HEK293 (cell line): ENCODE measurements around the gene CCL8.

Source experiments
- CTCF ChIA-PET: fragments of 350-600 bp; formaldehyde crosslinking; extraction: SDS; loops from one replicate; lab custom pipeline; 2021; ENCODE audit warnings: antibody characterized with exemption; lab: Yijun Ruan, JAX
- POLR2A ChIA-PET: fragments of 300-600 bp; formaldehyde crosslinking; extraction: SDS; loops from one replicate; lab custom pipeline; 2020; ENCODE audit warnings: antibody characterized with exemption, inconsistent platforms; lab: Yijun Ruan, JAX
- H3K27ac ChIP-seq: fragments of 200-500 bp; sonication (Bioruptor generic); 2 replicates; pipeline ENCODE4 v1.5.1; 2014; ENCODE audit warnings: low read depth, low read length, control low read depth, inconsistent platforms; ENCODE audit errors: extremely low read depth
- H3K36me3 ChIP-seq, 2 experiments: fragments of 200-500 bp in 1 of 2; sonication (Bioruptor generic) in 1 of 2; 1 replicate in 1 of 2; 2 replicates in 1 of 2; pipeline ENCODE4 v1.5.1; 2014 to 2017; ENCODE audit warnings: inconsistent platforms in 2 of 2, low read length in 2 of 2; ENCODE audit not compliant: control insufficient read depth in 2 of 2, insufficient read depth in 1 of 2
- H3K4me1 ChIP-seq: fragments of 200-500 bp; sonication (Bioruptor generic); 2 replicates; pipeline ENCODE4 v1.5.1; 2014; ENCODE audit warnings: mild to moderate bottlenecking, low read length, inconsistent platforms; ENCODE audit not compliant: control insufficient read depth, insufficient read depth
- H3K4me3 ChIP-seq: 2 replicates; pipeline ENCODE4 v1.5.1; 2011; ENCODE audit warnings: low read depth, mild to moderate bottlenecking, control low read depth, low read length, moderate library complexity
- H3K9me3 ChIP-seq: fragments of 200-500 bp; sonication (Bioruptor generic); 2 replicates; pipeline ENCODE4 v1.5.1; 2014; ENCODE audit warnings: low read depth, low read length, inconsistent platforms; ENCODE audit not compliant: control insufficient read depth, insufficient read depth
- YY2 ChIP-seq: fragments of 450-650 bp; formaldehyde crosslinking; IDR thresholded peaks from 2 replicates; pipeline ENCODE4 v1.5.1; 2016; ENCODE audit warnings: missing biosample characterization, missing genetic modification characterization
- ZBTB20 ChIP-seq: fragments of 450-650 bp; formaldehyde crosslinking; IDR thresholded peaks from 2 replicates; pipeline ENCODE4 v1.5.1; 2016; ENCODE audit warnings: missing biosample characterization, missing genetic modification characterization
- ZBTB21 ChIP-seq: fragments of 450-650 bp; formaldehyde crosslinking; IDR thresholded peaks from 2 replicates; pipeline ENCODE4 v1.5.1; 2017; ENCODE audit warnings: missing biosample characterization, missing genetic modification characterization
- ZBTB48 ChIP-seq: fragments of 450-650 bp; formaldehyde crosslinking; IDR thresholded peaks from 2 replicates; pipeline ENCODE4 v1.5.1; 2016; ENCODE audit warnings: missing biosample characterization, missing genetic modification characterization
- ZBTB49 ChIP-seq: fragments of 450-650 bp; formaldehyde crosslinking; IDR thresholded peaks from 2 replicates; pipeline ENCODE4 v1.5.1; 2016; ENCODE audit warnings: missing biosample characterization, missing genetic modification characterization, low read depth
- ZFP41 ChIP-seq: fragments of 450-650 bp; formaldehyde crosslinking; IDR thresholded peaks from 2 replicates; pipeline ENCODE4 v1.5.1; 2016; ENCODE audit warnings: missing biosample characterization, missing genetic modification characterization, borderline replicate concordance
- ZNF10 ChIP-seq: fragments of 450-650 bp; formaldehyde crosslinking; IDR thresholded peaks from 2 replicates; pipeline ENCODE4 v1.5.1; 2017; ENCODE audit warnings: missing biosample characterization, missing genetic modification characterization
- ZNF248 ChIP-seq: fragments of 450-650 bp; formaldehyde crosslinking; IDR thresholded peaks from 2 replicates; pipeline ENCODE4 v1.5.1; 2017; ENCODE audit warnings: missing biosample characterization, missing genetic modification characterization
- ZNF266 ChIP-seq: fragments of 450-650 bp; formaldehyde crosslinking; IDR thresholded peaks from 2 replicates; pipeline ENCODE4 v1.5.1; 2016; ENCODE audit warnings: missing biosample characterization, missing genetic modification characterization, low read depth
- ZNF354C ChIP-seq: fragments of 450-650 bp; formaldehyde crosslinking; IDR thresholded peaks from 2 replicates; pipeline ENCODE4 v1.5.1; 2016; ENCODE audit warnings: missing biosample characterization, missing genetic modification characterization, low read depth, borderline replicate concordance
- ZNF433 ChIP-seq: fragments of 450-650 bp; formaldehyde crosslinking; IDR thresholded peaks from 2 replicates; pipeline ENCODE4 v1.5.1; 2016; ENCODE audit warnings: missing biosample characterization, missing genetic modification characterization, low read depth
- ZNF626 ChIP-seq: fragments of 450-650 bp; sonication (Bioruptor Pico); formaldehyde crosslinking; IDR thresholded peaks from 2 replicates; pipeline ENCODE4 v1.5.1; 2018; ENCODE audit warnings: missing biosample characterization, missing genetic modification characterization, inconsistent platforms
- ZNF76 ChIP-seq: fragments of 450-650 bp; formaldehyde crosslinking; IDR thresholded peaks from 2 replicates; pipeline ENCODE4; 2016; ENCODE audit warnings: low read depth, missing biosample characterization, missing genetic modification characterization, borderline replicate concordance
- ZNF785 ChIP-seq: fragments of 450-650 bp; formaldehyde crosslinking; IDR thresholded peaks from 2 replicates; pipeline ENCODE4 v1.5.1; 2016; ENCODE audit warnings: missing biosample characterization, missing genetic modification characterization
- TF ChIP-seq, protein P1 (sequence below): fragments of 450-650 bp; formaldehyde crosslinking; IDR thresholded peaks from 2 replicates; pipeline ENCODE4 v1.5.1; 2016; ENCODE audit warnings: missing biosample characterization, missing genetic modification characterization
- TF ChIP-seq, protein P2 (sequence below): fragments of 450-650 bp; formaldehyde crosslinking; IDR thresholded peaks from 2 replicates; pipeline ENCODE4 v1.5.1; 2017; ENCODE audit warnings: missing biosample characterization, missing genetic modification characterization
- TF ChIP-seq, protein P3 (sequence below): fragments of 450-650 bp; formaldehyde crosslinking; IDR thresholded peaks from 2 replicates; pipeline ENCODE4 v1.5.1; 2016; ENCODE audit warnings: missing biosample characterization, missing genetic modification characterization
- TF ChIP-seq, protein P4 (sequence below): fragments of 450-650 bp; formaldehyde crosslinking; IDR thresholded peaks from 2 replicates; pipeline ENCODE4 v1.5.1; 2017; ENCODE audit warnings: missing biosample characterization, missing genetic modification characterization
- TF ChIP-seq, protein P5 (sequence below): fragments of 450-650 bp; formaldehyde crosslinking; IDR thresholded peaks from 2 replicates; pipeline ENCODE4 v1.5.1; 2016; ENCODE audit warnings: missing biosample characterization, missing genetic modification characterization

The CCL8 gene

GRCh38 chr17:34366529-34367107 lies 47.4 kb downstream of the CCL8 start (continued):
- no peak for TF ChIP-seq ZBTB49 (tag by site-specific recombination)
- no peak for TF ChIP-seq ZNF785 (tag by site-specific recombination)
- TF ChIP-seq, protein P1, sequence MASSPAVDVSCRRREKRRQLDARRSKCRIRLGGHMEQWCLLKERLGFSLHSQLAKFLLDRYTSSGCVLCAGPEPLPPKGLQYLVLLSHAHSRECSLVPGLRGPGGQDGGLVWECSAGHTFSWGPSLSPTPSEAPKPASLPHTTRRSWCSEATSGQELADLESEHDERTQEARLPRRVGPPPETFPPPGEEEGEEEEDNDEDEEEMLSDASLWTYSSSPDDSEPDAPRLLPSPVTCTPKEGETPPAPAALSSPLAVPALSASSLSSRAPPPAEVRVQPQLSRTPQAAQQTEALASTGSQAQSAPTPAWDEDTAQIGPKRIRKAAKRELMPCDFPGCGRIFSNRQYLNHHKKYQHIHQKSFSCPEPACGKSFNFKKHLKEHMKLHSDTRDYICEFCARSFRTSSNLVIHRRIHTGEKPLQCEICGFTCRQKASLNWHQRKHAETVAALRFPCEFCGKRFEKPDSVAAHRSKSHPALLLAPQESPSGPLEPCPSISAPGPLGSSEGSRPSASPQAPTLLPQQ: no peak
- no peak for TF ChIP-seq ZNF10 (tag by site-specific recombination)

DNA sequence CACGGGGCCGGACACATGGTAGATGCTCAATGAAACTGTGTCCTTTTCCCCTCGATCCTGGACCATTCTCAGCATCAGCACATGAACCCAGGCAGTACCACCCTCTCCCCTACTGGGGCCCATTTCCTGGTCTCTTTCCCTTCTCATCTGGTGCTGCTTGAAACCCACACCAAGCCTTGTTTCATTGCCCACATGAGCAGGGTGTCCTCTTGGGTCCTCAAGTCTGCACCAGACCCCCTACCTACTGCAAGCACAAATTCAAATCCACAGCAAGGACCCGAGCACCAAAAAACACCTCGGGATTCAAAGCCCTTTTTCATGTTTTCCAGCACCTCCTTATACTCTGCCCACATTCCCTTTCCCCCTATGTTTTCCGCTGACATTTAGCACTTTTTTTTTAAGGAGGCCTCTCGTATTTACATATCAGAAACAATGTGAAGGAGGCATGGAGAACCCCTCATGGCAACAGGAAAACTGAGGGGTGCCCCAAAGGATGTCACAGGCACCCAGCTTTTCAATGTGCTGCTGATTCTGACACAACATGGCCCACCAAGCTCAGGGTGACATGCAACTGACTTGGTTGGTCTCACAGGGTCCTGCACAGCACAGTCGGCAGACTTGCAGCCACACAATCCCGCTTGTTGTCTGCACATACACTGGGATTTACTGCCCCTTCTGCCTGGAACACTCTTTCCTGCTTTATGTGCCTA lies 48.4 kb downstream of the CCL8 start:
- no peaks in the 10 kb centered on the region for H3K9me3 ChIP-seq
- no peak for TF ChIP-seq ZNF626 (tag by site-specific recombination)
- TF ChIP-seq, protein P2, sequence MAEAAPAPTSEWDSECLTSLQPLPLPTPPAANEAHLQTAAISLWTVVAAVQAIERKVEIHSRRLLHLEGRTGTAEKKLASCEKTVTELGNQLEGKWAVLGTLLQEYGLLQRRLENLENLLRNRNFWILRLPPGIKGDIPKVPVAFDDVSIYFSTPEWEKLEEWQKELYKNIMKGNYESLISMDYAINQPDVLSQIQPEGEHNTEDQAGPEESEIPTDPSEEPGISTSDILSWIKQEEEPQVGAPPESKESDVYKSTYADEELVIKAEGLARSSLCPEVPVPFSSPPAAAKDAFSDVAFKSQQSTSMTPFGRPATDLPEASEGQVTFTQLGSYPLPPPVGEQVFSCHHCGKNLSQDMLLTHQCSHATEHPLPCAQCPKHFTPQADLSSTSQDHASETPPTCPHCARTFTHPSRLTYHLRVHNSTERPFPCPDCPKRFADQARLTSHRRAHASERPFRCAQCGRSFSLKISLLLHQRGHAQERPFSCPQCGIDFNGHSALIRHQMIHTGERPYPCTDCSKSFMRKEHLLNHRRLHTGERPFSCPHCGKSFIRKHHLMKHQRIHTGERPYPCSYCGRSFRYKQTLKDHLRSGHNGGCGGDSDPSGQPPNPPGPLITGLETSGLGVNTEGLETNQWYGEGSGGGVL (tag by site-specific recombination): no peak
- TF ChIP-seq ZNF433 (tag by site-specific recombination): no peak
- no peak for TF ChIP-seq ZNF354C (tag by site-specific recombination)
- no peak for TF ChIP-seq ZFP41
- TF ChIP-seq ZBTB48: no peak
- TF ChIP-seq, protein P3, sequence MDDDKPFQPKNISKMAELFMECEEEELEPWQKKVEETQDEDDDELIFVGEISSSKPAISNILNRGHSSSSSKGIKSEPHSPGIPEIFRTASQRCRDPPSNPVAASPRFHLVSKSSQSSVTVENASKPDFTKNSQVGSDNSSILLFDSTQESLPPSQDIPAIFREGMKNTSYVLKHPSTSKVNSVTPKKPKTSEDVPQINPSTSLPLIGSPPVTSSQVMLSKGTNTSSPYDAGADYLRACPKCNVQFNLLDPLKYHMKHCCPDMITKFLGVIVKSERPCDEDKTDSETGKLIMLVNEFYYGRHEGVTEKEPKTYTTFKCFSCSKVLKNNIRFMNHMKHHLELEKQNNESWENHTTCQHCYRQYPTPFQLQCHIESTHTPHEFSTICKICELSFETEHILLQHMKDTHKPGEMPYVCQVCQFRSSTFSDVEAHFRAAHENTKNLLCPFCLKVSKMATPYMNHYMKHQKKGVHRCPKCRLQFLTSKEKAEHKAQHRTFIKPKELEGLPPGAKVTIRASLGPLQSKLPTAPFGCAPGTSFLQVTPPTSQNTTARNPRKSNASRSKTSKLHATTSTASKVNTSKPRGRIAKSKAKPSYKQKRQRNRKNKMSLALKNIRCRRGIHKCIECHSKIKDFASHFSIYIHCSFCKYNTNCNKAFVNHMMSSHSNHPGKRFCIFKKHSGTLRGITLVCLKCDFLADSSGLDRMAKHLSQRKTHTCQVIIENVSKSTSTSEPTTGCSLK (tag by site-specific recombination): no peak
- TF ChIP-seq ZNF76 (tag by site-specific recombination): no peak
- TF ChIP-seq ZNF248 (tag by site-specific recombination): no peak
- TF ChIP-seq, protein P4, sequence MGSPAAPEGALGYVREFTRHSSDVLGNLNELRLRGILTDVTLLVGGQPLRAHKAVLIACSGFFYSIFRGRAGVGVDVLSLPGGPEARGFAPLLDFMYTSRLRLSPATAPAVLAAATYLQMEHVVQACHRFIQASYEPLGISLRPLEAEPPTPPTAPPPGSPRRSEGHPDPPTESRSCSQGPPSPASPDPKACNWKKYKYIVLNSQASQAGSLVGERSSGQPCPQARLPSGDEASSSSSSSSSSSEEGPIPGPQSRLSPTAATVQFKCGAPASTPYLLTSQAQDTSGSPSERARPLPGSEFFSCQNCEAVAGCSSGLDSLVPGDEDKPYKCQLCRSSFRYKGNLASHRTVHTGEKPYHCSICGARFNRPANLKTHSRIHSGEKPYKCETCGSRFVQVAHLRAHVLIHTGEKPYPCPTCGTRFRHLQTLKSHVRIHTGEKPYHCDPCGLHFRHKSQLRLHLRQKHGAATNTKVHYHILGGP: no peak
- TF ChIP-seq, protein P5, sequence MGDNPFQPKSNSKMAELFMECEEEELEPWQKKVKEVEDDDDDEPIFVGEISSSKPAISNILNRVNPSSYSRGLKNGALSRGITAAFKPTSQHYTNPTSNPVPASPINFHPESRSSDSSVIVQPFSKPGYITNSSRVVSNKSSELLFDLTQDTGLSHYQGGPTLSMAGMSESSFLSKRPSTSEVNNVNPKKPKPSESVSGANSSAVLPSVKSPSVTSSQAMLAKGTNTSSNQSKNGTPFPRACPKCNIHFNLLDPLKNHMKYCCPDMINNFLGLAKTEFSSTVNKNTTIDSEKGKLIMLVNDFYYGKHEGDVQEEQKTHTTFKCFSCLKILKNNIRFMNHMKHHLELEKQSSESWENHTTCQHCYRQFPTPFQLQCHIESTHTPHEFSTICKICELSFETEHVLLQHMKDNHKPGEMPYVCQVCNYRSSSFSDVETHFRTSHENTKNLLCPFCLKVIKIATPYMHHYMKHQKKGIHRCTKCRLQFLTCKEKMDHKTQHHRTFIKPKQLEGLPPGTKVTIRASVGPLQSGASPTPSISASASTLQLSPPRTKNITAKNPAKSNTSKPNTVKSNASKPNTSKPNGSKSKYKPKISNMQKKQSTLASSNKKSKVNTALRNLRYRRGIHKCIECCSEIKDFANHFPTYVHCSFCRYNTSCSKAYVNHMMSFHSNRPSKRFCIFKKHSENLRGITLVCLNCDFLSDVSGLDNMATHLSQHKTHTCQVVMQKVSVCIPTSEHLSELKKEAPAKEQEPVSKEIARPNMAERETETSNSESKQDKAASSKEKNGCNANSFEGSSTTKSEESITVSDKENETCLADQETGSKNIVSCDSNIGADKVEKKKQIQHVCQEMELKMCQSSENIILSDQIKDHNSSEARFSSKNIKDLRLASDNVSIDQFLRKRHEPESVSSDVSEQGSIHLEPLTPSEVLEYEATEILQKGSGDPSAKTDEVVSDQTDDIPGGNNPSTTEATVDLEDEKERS: no peak
- no peak for TF ChIP-seq ZBTB20 (tag by site-specific recombination)
- no peak for TF ChIP-seq ZBTB21 (tag by site-specific recombination)
- TF ChIP-seq YY2 (tag by site-specific recombination): no peak
- TF ChIP-seq ZNF266: no peak
- ChIA-PET CTCF (interaction anchor here (2.6 to 13.9 kb wide), 2 partner anchors 165 to 168 kb away, joined by 18 to 578 read pairs; no protein-coding TSS in a partner anchor), POLR2A (no interaction called here)
- H3K4me3 ChIP-seq: no peak overlapping the region
- no peak overlapping the region for H3K27ac ChIP-seq
- H3K4me1 ChIP-seq: 0 out of 2 replicates have a peak, but pooled peaks cover 9% of the 10 kb centered on the region
- H3K36me3 ChIP-seq: no peaks in the 10 kb centered on the region
